MM.1S (cell line): Measurements from ENCODE around the gene HDAC7.

Source experiments
- DNase-seq: peaks from one replicate; pipeline ENCODE4 v3.0.0-alpha.2; 2015
- H2AFZ ChIP-seq: fragments of 300-600 bp; sonication (generic); 2 replicates; pipeline ENCODE4 v1.6.0; 2016; ENCODE audit warnings: antibody characterized with exemption, low read length
- H3F3A ChIP-seq: fragments of 300-600 bp; sonication (generic); 2 replicates; pipeline ENCODE4 v1.6.1; 2016; ENCODE audit warnings: mild to moderate bottlenecking, antibody characterized with exemption, low read length, moderate library complexity, mixed read lengths; ENCODE audit not compliant: insufficient read depth
- H3K27ac ChIP-seq: fragments of 300-600 bp; sonication (generic); 2 replicates; pipeline ENCODE4 v1.5.1; 2016; ENCODE audit warnings: mild to moderate bottlenecking, low read length
- H3K27me3 ChIP-seq: fragments of 300-600 bp; sonication (generic); replicated peaks from 2 replicates; pipeline ENCODE4 v1.6.0; 2016; ENCODE audit warnings: low read length; ENCODE audit not compliant: insufficient read depth
- H3K36me3 ChIP-seq: fragments of 300-600 bp; sonication (generic); replicated peaks from 2 replicates; pipeline ENCODE4 v1.6.1; 2016; ENCODE audit warnings: mild to moderate bottlenecking, low read length, mixed read lengths; ENCODE audit not compliant: insufficient read depth
- H3K4me1 ChIP-seq: fragments of 300-600 bp; sonication (generic); 2 replicates; pipeline ENCODE4 v1.6.1; 2016; ENCODE audit warnings: low read length, mixed read lengths
- H3K4me2 ChIP-seq: fragments of 300-600 bp; sonication (generic); 2 replicates; pipeline ENCODE4 v1.6.0; 2016; ENCODE audit warnings: low read depth, low read length
- H3K4me3 ChIP-seq: fragments of 300-600 bp; sonication (generic); 2 replicates; pipeline ENCODE4 v1.5.1; 2016; ENCODE audit warnings: low read length, mixed read lengths
- H3K79me2 ChIP-seq: fragments of 300-600 bp; sonication (generic); 2 replicates; pipeline ENCODE4 v1.6.1; 2016; ENCODE audit warnings: mixed run types, low read length, mixed read lengths
- H3K9ac ChIP-seq: fragments of 300-600 bp; sonication (generic); 2 replicates; pipeline ENCODE4 v1.6.1; 2016; ENCODE audit warnings: low read length, mixed read lengths
- H3K9me2 ChIP-seq: fragments of 300-600 bp; sonication (generic); replicated peaks from 2 replicates; pipeline ENCODE4 v1.6.1; 2016; ENCODE audit warnings: mild to moderate bottlenecking, low read length, mixed read lengths; ENCODE audit not compliant: insufficient read depth
- H3K9me3 ChIP-seq: fragments of 300-600 bp; sonication (generic); replicated peaks from 2 replicates; pipeline ENCODE4 v1.6.1; 2016; ENCODE audit warnings: mild to moderate bottlenecking, low read length, mixed read lengths; ENCODE audit not compliant: insufficient read depth
- H4K20me1 ChIP-seq: fragments of 300-600 bp; sonication (generic); 2 replicates; pipeline ENCODE4 v1.6.1; 2016; ENCODE audit warnings: mild to moderate bottlenecking, low read length, moderate library complexity, mixed read lengths; ENCODE audit not compliant: insufficient read depth
- CTCF ChIP-seq: fragments of 300-600 bp; sonication (generic); IDR thresholded peaks from 2 replicates; pipeline ENCODE4 v1.5.1; 2016; ENCODE audit warnings: antibody characterized with exemption, low read length, mixed read lengths
- EZH2 ChIP-seq: fragments of 300-600 bp; sonication (generic); optimal IDR thresholded peaks from 2 replicates; pipeline ENCODE3; 2017; ENCODE audit warnings: low read depth, mild to moderate bottlenecking, antibody characterized with exemption, low read length, mixed read lengths
- EZH2phosphoT487 ChIP-seq: fragments of 300-600 bp; sonication (generic); IDR thresholded peaks from 2 replicates; pipeline ENCODE4 v1.6.1; 2018; ENCODE audit warnings: antibody characterized with exemption, low read length

HDAC7 gene

GRCh38 chr12:47867495-47867941 lies 47.8 kb upstream of the HDAC7 start:
- Histone ChIP-seq H3K9ac (no peak overlapping the region), H4K20me1 (no peaks in the 10 kb centered on the region), H3K9me2 (no peaks in the 10 kb centered on the region), H3K27ac (peak overlapping the region; percentile 86; the same call in 1 of the 2 replicates), H3F3A (peaks cover 37% of the 10 kb centered on the region), H3K36me3 (no peaks in the 10 kb centered on the region), H3K79me2 (peaks cover 33% of the 10 kb centered on the region), H3K9me3 (no peaks in the 10 kb centered on the region), H3K4me3 (no peak overlapping the region), H2AFZ (no peak overlapping the region), H3K4me1 (peaks cover 49% of the 10 kb centered on the region), H3K27me3 (no peaks in the 10 kb centered on the region), H3K4me2 (peak overlapping the region; percentile 66; the same call in 1 of the 2 replicates)
- no peak for DNase-seq
- TF ChIP-seq CTCF (no peak), EZH2phosphoT487 (no peak), EZH2 (no peak)

DNA sequence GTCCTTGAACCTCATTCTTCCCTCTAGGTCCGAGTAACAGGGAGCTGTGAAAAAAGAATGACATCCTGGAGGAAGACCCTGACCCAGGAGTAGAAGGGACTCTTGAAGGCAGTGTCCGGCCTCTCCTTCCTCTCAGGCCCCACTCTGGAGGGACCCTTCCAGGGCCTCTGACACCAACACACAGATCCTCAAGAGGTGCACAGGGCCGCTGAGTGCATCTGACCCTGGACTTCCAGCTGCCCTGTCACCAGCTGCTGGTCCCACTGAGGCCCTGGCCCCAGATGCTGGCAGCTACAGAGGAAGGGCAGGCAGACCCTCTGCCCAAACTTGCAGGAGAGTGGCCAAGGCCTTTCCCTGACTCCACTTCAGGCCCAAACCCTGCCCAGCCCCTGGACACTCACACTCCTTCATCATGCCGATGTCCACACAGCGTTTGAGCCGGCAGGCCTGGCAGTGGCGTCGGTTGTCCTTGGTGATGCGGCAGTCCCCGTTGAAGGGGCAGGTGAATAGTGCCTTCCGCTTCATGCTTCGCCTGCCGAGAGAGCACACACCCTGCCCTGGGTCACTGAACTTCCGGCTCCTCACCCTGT lies 45.0 kb upstream of the HDAC7 start:
- Histone ChIP-seq H3K27ac (no peak overlapping the region), H4K20me1 (no peaks in the 10 kb centered on the region), H3F3A (peaks cover 18% of the 10 kb centered on the region), H3K27me3 (no peaks in the 10 kb centered on the region), H2AFZ (no peak overlapping the region), H3K9me2 (no peaks in the 10 kb centered on the region), H3K9ac (no peak overlapping the region), H3K4me2 (no peak overlapping the region), H3K9me3 (no peaks in the 10 kb centered on the region), H3K4me3 (no peak overlapping the region), H3K4me1 (peaks cover 24% of the 10 kb centered on the region), H3K36me3 (peaks cover 7% of the 10 kb centered on the region; the same call in 1 of the 2 replicates), H3K79me2 (peaks cover 22% of the 10 kb centered on the region)
- no peak for TF ChIP-seq CTCF
- TF ChIP-seq EZH2phosphoT487, result no peak
- TF ChIP-seq EZH2, result no peak
- DNase-seq, result no peak

DNA sequence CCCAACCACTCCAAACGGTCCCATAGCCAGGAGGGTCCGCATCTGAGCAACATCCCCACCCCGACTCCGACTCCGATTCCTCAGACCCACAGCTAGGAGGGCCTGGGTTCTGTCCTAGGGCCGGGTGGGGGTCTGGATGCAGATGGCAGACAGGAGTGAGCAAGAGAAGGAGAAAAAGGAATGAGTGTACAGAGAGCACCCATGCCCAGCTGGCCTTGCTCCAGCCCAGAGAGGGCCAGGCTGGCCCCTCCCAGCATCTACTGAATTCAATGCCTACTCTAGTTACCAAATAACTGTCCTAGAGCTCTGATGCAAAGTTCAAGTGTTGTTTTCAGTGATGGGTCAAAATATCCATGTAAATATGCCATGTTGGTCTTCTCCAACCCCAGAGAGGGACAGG lies 44.3 kb upstream of the HDAC7 start:
- H3K9me2 ChIP-seq, result no peaks in the 10 kb centered on the region
- no peak for DNase-seq
- no peak overlapping the region for H3K4me3 ChIP-seq
- H3K9me3 ChIP-seq, result no peaks in the 10 kb centered on the region
- no peak overlapping the region for H3K4me2 ChIP-seq
- no peak overlapping the region for H3K27ac ChIP-seq
- H2AFZ ChIP-seq, result no peak overlapping the region
- H3K36me3 ChIP-seq, result peaks cover 7% of the 10 kb centered on the region; the same call in 1 of the 2 replicates
- H3K9ac ChIP-seq, result no peak overlapping the region
- H3K79me2 ChIP-seq, result peaks cover 19% of the 10 kb centered on the region
- no peaks in the 10 kb centered on the region for H4K20me1 ChIP-seq
- H3F3A ChIP-seq, result peaks cover 12% of the 10 kb centered on the region
- TF ChIP-seq CTCF, result no peak
- TF ChIP-seq EZH2phosphoT487, result no peak
- no peak for TF ChIP-seq EZH2
- H3K27me3 ChIP-seq, result no peaks in the 10 kb centered on the region
- H3K4me1 ChIP-seq, result peaks cover 16% of the 10 kb centered on the region
